Activated CD4-positive, alpha-beta T cell treated with anti-CD3 and anti-CD28 coated beads, Interleukin-2, amount 50 U/mL, for 24 hours (primary cell): ENCODE measurements around the gene ABCB11.

Source experiments
- DNase-seq, 2 donors: peaks; one replicate each; pipeline ENCODE4 v3.0.0-alpha.2; 2020; ENCODE audit warnings: low read depth in 1 of 2, low spot score in 1 of 2

The ABCB11 gene

GRCh38 chr2:168976034-168976654 lies 55.0 kb downstream of the ABCB11 start:
- DNase-seq: no peak

DNA sequence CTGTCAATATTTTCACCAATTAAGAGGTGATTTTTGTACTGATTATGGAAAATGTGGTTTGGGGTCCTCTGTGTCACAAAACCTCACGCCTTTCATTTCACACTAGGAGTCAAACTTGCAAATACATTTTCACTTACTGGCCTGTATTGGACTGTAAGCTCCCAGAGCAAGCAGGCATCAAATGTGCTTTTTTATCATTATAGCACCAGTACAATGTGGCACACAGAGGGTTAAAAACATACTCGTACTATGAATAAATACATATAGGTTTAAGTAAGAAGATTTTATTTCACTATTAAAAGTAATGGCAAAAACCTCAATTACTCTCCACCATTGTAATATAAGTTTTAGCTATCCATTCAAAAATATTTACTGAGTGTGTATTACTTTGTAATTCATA lies 56.7 kb downstream of the ABCB11 start:
- DNase-seq: no peak

DNA sequence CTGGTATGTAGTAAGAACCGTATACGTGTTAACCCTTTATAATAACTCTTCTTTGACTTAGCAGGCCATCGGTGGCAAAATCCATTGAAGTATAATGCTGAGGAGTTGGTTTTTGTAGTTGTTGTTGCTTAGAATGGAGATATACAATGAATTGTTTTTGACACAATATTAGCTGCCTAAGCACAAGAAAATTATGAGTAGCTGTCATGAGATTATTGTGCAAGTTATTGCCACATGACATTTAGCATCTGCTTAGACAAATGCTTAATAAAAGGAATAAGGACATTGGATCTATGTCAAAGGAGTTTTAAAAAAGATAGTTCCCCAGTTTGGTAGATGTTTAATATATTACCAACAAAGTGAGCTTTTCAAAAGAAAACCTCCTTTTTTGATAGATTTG lies 59.9 kb downstream of the ABCB11 start:
- no peak for DNase-seq

GRCh38 chr2:168970711-168971233 lies 60.4 kb downstream of the ABCB11 start:
- no peak for DNase-seq

GRCh38 chr2:168969865-168970264 lies 61.3 kb downstream of the ABCB11 start:
- no peak for DNase-seq

GRCh38 chr2:168968342-168968741 lies 62.8 kb downstream of the ABCB11 start:
- no peak for DNase-seq

DNA sequence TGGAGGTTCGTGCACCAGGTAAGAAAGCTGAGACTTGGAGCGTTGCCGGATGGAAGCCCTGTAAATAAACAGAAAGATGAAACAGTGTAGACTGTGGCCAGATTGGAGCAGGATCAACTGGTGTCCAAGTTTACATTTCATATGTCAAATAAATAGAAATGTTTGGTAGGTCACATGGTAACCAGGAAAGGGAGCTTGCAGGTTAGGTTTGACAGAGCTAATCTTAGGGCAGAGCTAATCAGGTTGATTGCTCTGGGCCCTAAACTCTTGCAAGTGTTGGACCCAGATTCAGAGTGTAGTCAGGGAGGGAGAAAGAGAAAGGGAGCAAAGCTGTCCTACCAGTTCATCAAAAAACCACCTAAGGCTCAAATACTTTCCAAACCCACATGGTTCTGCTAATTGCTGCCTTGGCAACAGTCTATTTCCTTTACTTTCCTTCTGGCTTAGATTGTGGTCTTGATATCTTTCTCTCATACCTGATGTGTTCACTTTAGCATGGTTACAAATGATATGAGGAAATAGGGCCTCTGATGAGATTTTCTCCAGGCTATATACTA lies 66.8 kb downstream of the ABCB11 start:
- DNase-seq: no peak

DNA sequence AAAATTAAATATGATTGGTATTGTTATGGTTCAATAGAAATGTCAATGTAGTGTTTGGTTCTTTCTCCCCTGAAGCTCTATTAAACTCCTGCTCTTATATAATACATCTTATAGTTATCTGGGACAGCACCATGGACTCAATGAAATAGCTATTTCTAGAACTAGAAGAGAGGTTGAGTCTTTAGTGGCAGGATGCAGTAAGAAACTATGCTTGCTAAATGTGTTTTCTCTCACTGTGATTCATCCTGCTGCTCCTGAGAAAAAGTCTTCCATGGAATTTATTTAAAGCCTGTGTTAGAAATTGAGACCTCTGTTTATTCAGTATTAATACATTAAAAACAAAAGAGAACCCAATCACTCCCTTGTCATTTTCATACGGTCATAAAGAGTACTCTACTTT lies 68.5 kb downstream of the ABCB11 start:
- no peak for DNase-seq

GRCh38 chr2:168961450-168962229 lies 69.5 kb downstream of the ABCB11 start:
- DNase-seq: peak in 1 of 2 donors; percentile 27

GRCh38 chr2:168956392-168956791 lies 74.7 kb downstream of the ABCB11 start:
- no peak for DNase-seq

DNA sequence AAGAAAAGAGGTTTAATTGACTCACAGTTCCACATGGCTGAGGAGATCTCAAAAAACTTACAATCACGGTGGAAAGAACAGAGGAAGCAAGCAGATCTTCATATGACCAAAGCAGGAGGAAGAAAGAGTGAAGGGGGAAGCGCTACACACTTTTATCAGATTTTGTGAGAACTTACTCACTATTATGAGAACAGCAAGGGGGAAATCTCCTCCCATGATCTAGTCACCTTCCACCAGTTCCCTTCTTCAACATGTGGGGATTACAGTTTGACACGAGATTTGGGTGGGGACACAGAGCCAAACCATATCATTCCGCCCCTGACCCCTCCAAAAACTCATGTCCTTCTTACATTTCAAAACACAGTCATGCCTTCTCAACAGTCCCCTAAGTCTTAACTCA lies 75.8 kb downstream of the ABCB11 start:
- DNase-seq: no peak

DNA sequence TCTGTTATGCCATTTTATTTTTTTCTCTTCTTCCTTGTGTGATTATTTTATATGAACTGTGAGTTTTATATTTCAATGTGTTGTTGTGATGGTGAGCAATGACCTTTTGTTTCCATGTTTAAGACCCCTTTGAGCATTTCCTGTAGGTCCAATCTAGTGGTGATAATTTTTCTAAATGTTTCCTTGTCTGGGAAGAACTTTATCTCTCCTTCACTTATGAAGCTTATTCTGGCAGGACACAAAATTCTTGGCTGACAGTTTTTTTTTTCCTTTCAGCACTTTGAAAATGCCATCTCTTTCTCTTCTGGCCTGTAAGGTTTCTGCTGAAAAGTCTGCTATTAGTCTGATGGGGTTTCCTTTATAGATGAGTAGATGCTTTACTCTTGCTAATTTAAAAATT lies 76.9 kb downstream of the ABCB11 start:
- DNase-seq: no peak

GRCh38 chr2:168952424-168952823 lies 78.7 kb downstream of the ABCB11 start:
- DNase-seq: no peak

DNA sequence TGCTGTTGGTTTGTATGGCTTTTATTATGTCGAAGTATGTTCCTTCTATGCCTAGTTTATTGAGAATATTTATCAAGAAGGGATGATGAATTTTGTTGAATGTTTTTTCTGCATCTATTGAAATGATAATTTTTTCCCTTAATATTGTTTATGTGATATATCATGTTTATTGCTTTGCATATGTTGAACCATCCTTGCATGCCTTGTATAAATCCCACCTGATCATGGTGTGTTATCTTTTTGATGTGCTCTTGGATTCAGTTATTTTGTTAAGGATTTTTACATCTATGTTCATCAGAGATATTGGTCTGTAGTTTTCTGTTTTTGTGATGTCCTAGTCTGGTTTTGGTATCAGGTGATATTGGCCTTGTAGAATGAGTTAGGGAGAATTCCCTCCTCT lies 79.3 kb downstream of the ABCB11 start:
- DNase-seq: no peak

- DNase-seq: no peak
Observed at GRCh38 chr2:168949324-168949723, 81.8 kb downstream of the ABCB11 start.

- no peak for DNase-seq
Observed at GRCh38 chr2:168948621-168949212, 82.4 kb downstream of the ABCB11 start.

DNA sequence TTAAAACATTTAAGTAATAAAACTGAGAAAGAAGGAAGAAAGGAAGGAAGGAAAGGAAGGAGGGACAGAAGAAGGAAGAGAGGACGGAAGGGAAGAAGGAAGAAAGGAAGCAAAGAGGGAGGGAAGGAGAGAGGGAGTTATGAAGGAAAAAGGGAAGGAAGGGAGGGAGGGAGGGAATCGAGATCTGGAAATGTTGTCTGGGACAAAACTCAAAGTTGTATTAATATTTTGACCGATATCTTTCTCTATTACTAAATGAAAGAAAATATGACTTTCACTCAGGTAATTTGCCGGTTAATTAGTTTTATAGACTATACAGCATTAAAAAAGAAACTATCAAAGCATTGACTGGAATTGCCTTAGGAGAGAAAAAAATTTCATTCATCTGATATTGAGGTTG lies 85.6 kb downstream of the ABCB11 start:
- no peak for DNase-seq

GRCh38 chr2:168944065-168944464 lies 87.1 kb downstream of the ABCB11 start:
- DNase-seq: no peak

- no peak for DNase-seq
Observed at GRCh38 chr2:168941297-168941696, 89.8 kb downstream of the ABCB11 start.

GRCh38 chr2:168939918-168940317 lies 91.2 kb downstream of the ABCB11 start:
- no peak for DNase-seq

GRCh38 chr2:168939061-168939460 lies 92.1 kb downstream of the ABCB11 start:
- DNase-seq: no peak
